NCI-H128 (cell line): ENCODE data around the gene MRPS5.
A peak's percentile ranks its signal among the peaks of the same experiment; 100 is the strongest.
"Not testable (repeated sequence)": the region's sequence is repeated elsewhere in the genome, so short reads cannot be mapped to it uniquely, and the experiment has no call there.

Experiments used
- DNase-seq: peaks from one replicate; lab custom pipeline; 2025; ENCODE audit not compliant: unreplicated experiment; lab: John Stamatoyannopoulos, UW

Gene MRPS5

GRCh38 chr2:95121407-95122196 lies at the start of gene MRPS5:
Gene MRPS5 (minus strand): TSS chr2:95121808. CDS start chr2:95121791, 17 bp downstream.
- DNase-seq: peak; percentile 50

- no peak for DNase-seq
Measured at GRCh38 chr2:95166065-95166763, 44.6 kb upstream of the MRPS5 start.

- DNase-seq: peak; percentile 97
Measured at GRCh38 chr2:95165371-95166064, 43.9 kb upstream of the MRPS5 start, which contains the start of gene ZNF2. Gene ZNF2 (plus strand): TSS chr2:95165809. CDS start chr2:95176227, 10,418 bp downstream.

- no peak for DNase-seq
Measured at GRCh38 chr2:95165030-95165370, 43.4 kb upstream of the MRPS5 start.

DNA sequence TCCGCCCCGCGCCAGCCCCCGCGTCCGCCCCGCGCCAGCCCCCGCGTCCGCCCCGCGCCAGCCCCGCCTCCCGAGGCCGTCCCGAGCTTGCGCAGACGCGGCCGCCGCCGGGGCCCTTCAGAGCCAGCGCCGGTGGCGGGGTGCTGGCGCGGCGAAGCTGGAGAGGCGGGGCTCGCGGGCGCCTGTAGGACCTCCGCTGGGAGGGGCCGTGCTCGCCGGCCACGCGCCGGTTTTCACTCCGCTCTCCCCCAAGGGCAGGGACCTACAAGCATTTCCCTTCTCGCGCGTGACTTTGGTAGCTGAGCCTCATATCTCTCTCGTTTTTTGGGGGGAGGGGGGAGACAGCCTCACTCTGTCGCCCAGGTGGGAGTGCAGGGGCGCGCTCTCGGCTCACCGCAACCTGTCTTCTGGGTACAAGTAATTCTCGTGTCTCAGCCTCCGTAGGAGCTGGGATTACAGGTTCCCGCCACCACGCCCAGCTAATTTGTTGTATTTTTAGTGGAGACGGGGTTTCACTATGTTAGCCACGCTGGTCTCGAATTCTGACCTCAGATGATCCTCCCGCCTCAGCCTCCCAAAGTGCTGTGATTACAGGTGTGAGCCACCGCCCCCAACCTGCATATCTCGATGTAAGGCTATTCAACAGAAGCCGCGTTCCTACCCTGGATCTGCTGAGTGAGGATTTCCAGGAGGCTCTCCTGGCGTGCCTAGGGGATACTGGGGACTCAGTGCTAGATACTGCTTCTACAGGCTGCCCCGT lies 38.3 kb upstream of the MRPS5 start, which contains the start of gene ZNF514:
Gene ZNF514 (minus strand): TSS at position 159 of the 760 bp plus-strand sequence. CDS start 6,595 bp downstream, outside the sequence.
- DNase-seq: peak; percentile 5

DNA sequence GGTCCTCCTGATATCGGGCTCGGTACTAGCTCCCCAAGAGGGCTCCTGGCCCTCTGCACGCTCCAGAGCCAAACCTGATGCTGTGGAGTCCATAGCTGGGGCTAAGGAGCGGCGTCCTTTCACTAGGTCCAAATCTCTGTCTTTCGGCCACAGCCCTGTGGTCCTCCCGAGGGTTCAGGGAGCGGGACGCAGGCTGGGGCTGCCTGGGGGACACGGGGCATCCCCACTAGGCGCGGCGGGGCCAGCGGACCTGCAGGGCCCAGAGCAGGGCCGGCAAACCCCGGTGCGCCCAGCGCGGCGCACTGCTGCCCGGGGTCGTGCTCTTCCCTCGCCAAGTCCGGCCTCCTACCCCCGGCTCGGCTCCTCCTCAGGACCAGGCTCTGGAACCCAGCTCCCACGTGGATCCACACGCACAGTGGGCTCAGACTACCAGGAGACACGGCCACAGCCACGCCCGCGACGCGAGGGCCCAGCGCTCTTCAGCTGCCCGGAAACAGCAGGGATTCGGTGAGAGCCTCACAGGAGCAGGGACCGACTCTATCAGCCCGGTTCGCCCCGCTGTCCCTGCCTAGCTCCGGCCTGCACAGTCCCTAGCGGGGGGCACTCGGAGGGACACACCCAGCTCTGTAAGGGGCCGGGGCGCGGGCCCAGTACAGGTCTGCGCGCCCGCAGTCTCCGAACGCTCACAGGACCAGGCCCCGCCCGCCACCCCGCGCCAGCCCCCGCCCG lies 37.4 kb upstream of the MRPS5 start:
- no peak for DNase-seq

- DNase-seq: no peak
Measured at GRCh38 chr2:95158441-95158840, 36.8 kb upstream of the MRPS5 start.

DNA sequence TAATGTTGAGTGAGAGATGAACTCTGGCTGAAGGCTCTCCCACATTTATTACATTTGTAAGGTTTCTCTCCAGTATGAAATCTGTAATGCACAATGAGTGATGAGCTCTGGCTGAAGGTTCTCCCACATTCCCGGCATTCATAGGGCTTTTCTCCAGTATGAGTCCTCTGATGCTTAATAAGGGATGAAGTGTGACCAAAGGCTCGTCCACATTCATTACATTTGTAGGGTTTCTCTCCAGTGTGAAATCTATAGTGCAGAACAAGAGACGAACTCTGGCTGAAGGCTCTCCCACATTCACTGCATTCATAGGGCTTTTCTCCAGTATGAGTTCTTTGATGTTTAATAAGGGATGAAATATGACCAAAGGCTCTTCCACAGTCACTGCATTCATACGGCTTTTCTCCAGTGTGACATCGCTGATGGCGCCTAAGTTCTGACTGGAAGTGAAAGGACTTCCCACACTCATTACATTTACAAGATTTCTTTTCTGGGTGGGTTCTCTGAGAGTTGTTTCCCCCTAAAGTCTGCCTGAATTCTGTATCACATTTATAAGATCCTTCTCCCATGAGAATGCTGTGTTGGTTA lies 27.9 kb upstream of the MRPS5 start:
- no peak for DNase-seq

- DNase-seq: no peak
Measured at GRCh38 chr2:95143838-95144237, 22.2 kb upstream of the MRPS5 start.

DNA sequence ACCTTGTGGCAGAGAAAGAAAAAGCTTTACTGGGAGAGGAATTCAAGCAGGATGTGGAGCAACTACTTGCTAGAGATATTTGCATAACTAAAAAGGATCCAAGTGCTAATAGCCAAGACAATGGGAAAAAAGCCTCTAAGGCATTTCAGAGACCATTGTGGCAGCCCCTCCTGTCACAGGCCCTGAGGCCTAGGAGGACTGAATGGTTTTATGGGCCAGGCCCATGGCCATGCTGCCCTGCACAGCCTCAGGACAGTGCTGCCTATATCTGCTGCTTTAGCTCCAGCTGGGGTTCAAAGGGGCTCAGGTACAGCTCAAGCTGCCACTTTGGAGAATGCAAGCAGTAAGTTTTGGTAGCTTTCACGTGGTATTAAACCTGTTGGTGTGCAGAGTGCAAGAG lies 17.1 kb upstream of the MRPS5 start:
- DNase-seq: no peak

DNA sequence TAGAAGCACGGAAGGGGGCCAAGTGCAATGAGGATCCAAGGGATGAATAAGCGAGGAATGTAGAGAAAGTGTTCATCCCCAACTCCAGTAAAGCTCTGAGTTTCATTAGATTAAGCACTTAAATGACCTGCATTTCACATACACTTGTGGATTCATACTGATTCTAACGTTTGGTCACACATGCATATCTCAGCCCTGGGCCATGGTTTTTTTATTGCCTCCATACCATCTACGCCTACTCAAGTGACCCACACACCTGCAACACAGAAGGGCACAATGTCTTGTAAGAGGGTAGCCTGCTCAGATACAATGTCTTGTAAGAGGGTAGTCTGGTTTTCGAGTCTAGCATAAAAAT lies 566 bp upstream of the MRPS5 start:
- DNase-seq: no peak

DNA sequence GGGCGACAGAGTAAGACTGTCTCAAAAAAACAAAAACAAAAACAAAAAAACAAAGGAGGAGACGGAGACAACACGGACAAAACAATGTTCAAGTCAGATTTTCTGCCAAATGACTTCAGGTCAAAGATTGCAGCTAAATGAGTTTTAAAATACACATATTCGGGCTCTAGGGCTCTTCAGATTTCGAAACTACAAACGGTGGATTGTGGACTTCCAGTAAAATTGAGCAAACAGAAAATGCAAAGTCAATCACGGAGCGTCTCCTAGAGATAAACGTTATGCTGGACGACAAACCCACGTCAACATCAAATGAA lies 558 bp downstream of the MRPS5 start:
- no peak for DNase-seq

DNA sequence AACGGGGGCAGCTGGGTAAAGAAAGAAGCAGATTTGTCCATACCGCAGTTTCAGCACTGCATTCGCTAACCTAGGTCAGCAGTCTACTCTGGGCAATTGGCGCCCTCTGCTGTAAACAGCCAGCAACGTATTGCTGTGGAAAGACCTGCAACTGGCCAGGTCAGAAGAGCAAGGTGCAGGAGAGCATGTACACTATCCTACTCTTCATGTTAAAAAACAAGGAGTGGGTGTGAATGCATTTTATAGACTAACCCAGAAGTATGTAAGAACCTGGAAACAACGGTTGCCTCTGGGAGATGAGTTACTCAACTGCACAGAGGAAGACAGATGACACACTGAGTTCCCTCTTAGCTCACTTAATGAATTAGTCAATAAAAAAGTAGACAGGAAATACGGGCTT lies 6.2 kb downstream of the MRPS5 start:
- peak; percentile 1 for DNase-seq

- no peak for DNase-seq
Measured at GRCh38 chr2:95113464-95113863, 8.1 kb downstream of the MRPS5 start.

GRCh38 chr2:95110395-95110794 lies 11.2 kb downstream of the MRPS5 start:
- no peak for DNase-seq

GRCh38 chr2:95109260-95109659 lies 12.3 kb downstream of the MRPS5 start:
- no peak for DNase-seq

DNA sequence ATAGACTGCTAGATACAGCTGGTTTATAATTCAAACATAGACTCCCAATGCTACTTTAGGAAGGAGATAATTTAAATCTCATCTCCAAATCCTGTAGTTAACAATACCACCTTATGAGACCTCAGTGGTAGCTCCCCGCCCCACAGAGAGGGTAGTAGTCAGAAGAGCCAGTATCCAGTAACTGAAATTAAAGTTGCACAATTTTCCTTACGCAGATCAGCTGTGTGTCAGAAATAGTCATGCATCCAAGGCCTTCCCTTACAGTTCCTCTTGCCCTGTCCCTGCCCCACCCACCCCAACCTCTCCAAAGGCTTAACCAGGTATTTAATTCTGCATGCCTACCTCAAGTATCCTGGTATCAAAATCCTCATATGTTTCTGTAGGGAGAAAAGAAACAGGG lies 15.5 kb downstream of the MRPS5 start:
- DNase-seq: no peak

DNA sequence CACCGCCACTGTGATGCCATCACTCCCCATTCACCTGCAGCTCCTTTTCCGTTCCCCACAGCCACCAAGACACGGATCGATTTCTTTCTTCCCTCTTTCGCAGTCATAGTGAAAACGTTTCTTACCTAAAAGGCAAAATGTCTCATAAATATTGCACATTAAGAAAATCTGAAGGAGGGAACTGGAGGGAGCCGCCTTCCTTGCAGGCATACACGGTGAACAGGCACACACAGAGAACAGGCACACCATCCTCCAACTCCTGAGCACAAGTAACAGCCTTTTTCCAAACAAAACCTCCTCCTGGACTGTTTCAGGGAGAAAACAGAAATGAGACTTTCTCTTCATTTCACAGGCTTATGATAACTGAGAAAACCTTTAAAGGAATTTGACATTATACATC lies 17.0 kb downstream of the MRPS5 start:
- DNase-seq: no peak

- DNase-seq: no peak
Measured at GRCh38 chr2:95099910-95100309, 21.7 kb downstream of the MRPS5 start.

DNA sequence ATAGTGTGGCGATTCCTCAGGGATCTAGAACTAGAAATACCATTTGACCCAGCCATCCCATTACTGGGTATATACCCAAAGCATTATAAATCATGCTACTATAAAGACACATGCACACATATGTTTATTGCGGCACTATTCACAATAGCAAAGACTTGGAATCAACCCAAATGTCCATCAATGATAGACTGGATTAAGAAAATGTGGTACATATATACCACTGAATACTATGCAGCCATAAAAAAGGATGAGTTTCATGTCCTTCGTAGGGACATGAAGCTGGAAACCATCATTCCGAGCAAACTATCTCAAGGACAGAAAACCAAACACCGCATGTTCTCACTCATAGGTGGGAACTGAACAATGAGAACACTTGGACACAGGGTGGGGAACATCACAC lies 23.3 kb downstream of the MRPS5 start:
- DNase-seq: not testable (repeated sequence)
